IgD-negative memory B cell (primary cell): ENCODE data around the gene TNRC6B. TPM values are rescaled to one million over a fixed set of nuclear protein-coding genes. Genes with fewer than 3 reads are reported as not detected.

Experiments used
- H3K27ac Mint-ChIP-seq, 3 donors: one replicate each; pipeline ENCODE4 v1.8.0; 2020 to 2022; ENCODE audit warnings: mild to moderate bottlenecking in 3 of 3, mixed read lengths in 3 of 3, moderate library complexity in 1 of 3
- H3K27me3 Mint-ChIP-seq: one replicate; pipeline ENCODE4 v1.8.0; 2021; ENCODE audit warnings: mixed read lengths
- H3K36me3 Mint-ChIP-seq: one replicate; pipeline ENCODE4 v1.8.0; 2020; ENCODE audit warnings: mild to moderate bottlenecking, mixed read lengths
- H3K4me1 Mint-ChIP-seq, 3 donors: one replicate each; pipeline ENCODE4 v1.8.0; 2020 to 2022; ENCODE audit warnings: mixed read lengths in 3 of 3, mild to moderate bottlenecking in 1 of 3
- H3K4me3 Mint-ChIP-seq, 4 donors: one replicate each; pipeline ENCODE4 v1.8.0; 2020 to 2022; ENCODE audit warnings: mild to moderate bottlenecking in 4 of 4, mixed read lengths in 4 of 4, moderate library complexity in 3 of 4
- H3K9me3 Mint-ChIP-seq, 3 donors: one replicate each; pipeline ENCODE4 v1.8.0; 2020 to 2021; ENCODE audit warnings: mixed read lengths in 3 of 3, mild to moderate bottlenecking in 1 of 3
- polyA plus RNA-seq: library from polyadenylated mRNA; unstranded; fragments of 300-500 nt; fragmentation: Illumina TruSeq; gene quantifications from one replicate; pipeline ENCODE4 v1.2.3, GENCODE V29; 2021

Gene TNRC6B
- polyA plus RNA-seq, 1 donor from 2014 or later, result 143 TPM

- no peaks in the 10 kb centered on the region for H3K9me3 Mint-ChIP-seq
These were observed 59.5 kb downstream of the TNRC6B start for GRCh38 chr22:40237241-40237640.

GRCh38 chr22:40237788-40238424 is 60.2 kb downstream of the TNRC6B start:
- Mint-ChIP-seq H3K36me3 (peaks cover 2% of the 10 kb centered on the region), H3K9me3 (no peaks in the 10 kb centered on the region), H3K27ac (peak overlapping the region; percentile 33 to 91 (median 39)), H3K4me1 (peaks cover 54 to 70% (median 66%) of the 10 kb centered on the region in 3 donors), H3K4me3 (peak overlapping the region in 3 of 4 donors; percentile 21 to 61 (median 56)), H3K27me3 (no peaks in the 10 kb centered on the region)

More at GRCh38 chr22:40237241-40237640, 59.5 kb downstream of the TNRC6B start:
- Mint-ChIP-seq H3K36me3 (peaks cover 2% of the 10 kb centered on the region), H3K27ac (peak overlapping the region; percentile 10 to 57 (median 46)), H3K27me3 (no peaks in the 10 kb centered on the region), H3K4me3 (peak overlapping the region in 2 of 4 donors; percentile 56 to 66), H3K4me1 (peaks cover 54 to 70% (median 66%) of the 10 kb centered on the region in 3 donors)

GRCh38 chr22:40238425-40239344 is 61.0 kb downstream of the TNRC6B start:
- Mint-ChIP-seq H3K4me1 (peaks cover 59 to 70% (median 67%) of the 10 kb centered on the region in 3 donors), H3K4me3 (peak overlapping the region in 2 of 4 donors; percentile 56 to 61), H3K27ac (peak overlapping the region; percentile 33 to 92 (median 39))

GRCh38 chr22:40239345-40239683 is 61.6 kb downstream of the TNRC6B start:
- no peaks in the 10 kb centered on the region for H3K9me3 Mint-ChIP-seq
- H3K4me3 Mint-ChIP-seq, result peak overlapping the region in 2 of 4 donors; percentile 13 to 20
- H3K27ac Mint-ChIP-seq, result peak overlapping the region in 2 of 3 donors; percentile 51 to 92
- H3K36me3 Mint-ChIP-seq, result peaks cover 2% of the 10 kb centered on the region
- H3K27me3 Mint-ChIP-seq, result no peaks in the 10 kb centered on the region
- peaks cover 64 to 76% (median 71%) of the 10 kb centered on the region in 3 donors for H3K4me1 Mint-ChIP-seq

More at GRCh38 chr22:40238425-40239344, 61.0 kb downstream of the TNRC6B start:
- Mint-ChIP-seq H3K9me3 (no peaks in the 10 kb centered on the region), H3K36me3 (peaks cover 2% of the 10 kb centered on the region), H3K27me3 (no peaks in the 10 kb centered on the region)

- no peaks in the 10 kb centered on the region for H3K9me3 Mint-ChIP-seq
- no peaks in the 10 kb centered on the region for H3K27me3 Mint-ChIP-seq
- no peak overlapping the region for H3K4me3 Mint-ChIP-seq
- H3K27ac Mint-ChIP-seq, result peak overlapping the region; percentile 73 to 87 (median 81)
- H3K36me3 Mint-ChIP-seq, result peaks cover 2% of the 10 kb centered on the region
- H3K4me1 Mint-ChIP-seq, result peaks cover 67 to 73% (median 71%) of the 10 kb centered on the region in 3 donors
These were observed 62.4 kb downstream of the TNRC6B start for GRCh38 chr22:40240160-40240559.

- peak overlapping the region; percentile 73 to 87 (median 81) for H3K27ac Mint-ChIP-seq
- peaks cover 63 to 68% (median 68%) of the 10 kb centered on the region in 3 donors for H3K4me1 Mint-ChIP-seq
- peaks cover 4% of the 10 kb centered on the region for H3K36me3 Mint-ChIP-seq
- no peak overlapping the region for H3K4me3 Mint-ChIP-seq
- no peaks in the 10 kb centered on the region for H3K9me3 Mint-ChIP-seq
- H3K27me3 Mint-ChIP-seq, result no peaks in the 10 kb centered on the region
These were observed 63.0 kb downstream of the TNRC6B start for GRCh38 chr22:40240686-40241085.

- peak overlapping the region; percentile 81 to 91 (median 87) for H3K27ac Mint-ChIP-seq
- no peaks in the 10 kb centered on the region for H3K9me3 Mint-ChIP-seq
- H3K36me3 Mint-ChIP-seq, result peaks cover 6% of the 10 kb centered on the region
- no peaks in the 10 kb centered on the region for H3K27me3 Mint-ChIP-seq
- H3K4me3 Mint-ChIP-seq, result peak overlapping the region in 2 of 4 donors; percentile 38 to 55
- peaks cover 59 to 67% (median 62%) of the 10 kb centered on the region in 3 donors for H3K4me1 Mint-ChIP-seq
These were observed 63.6 kb downstream of the TNRC6B start for GRCh38 chr22:40241200-40241763.

GRCh38 chr22:40243891-40244290 is 66.2 kb downstream of the TNRC6B start:
- H3K27me3 Mint-ChIP-seq, result no peaks in the 10 kb centered on the region
- H3K9me3 Mint-ChIP-seq, result no peaks in the 10 kb centered on the region
- H3K4me1 Mint-ChIP-seq, result peaks cover 37 to 50% (median 38%) of the 10 kb centered on the region in 3 donors
- peak overlapping the region in 1 of 3 donors; percentile 68 for H3K27ac Mint-ChIP-seq
- peak overlapping the region in 2 of 4 donors; percentile 27 to 63 for H3K4me3 Mint-ChIP-seq
- peaks cover 6% of the 10 kb centered on the region for H3K36me3 Mint-ChIP-seq

GRCh38 chr22:40244586-40244985 is 66.9 kb downstream of the TNRC6B start:
- H3K4me1 Mint-ChIP-seq, result peaks cover 30 to 44% (median 32%) of the 10 kb centered on the region in 3 donors
- peak overlapping the region in 2 of 3 donors; percentile 35 to 48 for H3K27ac Mint-ChIP-seq
- no peak overlapping the region for H3K4me3 Mint-ChIP-seq
- peaks cover 4% of the 10 kb centered on the region for H3K36me3 Mint-ChIP-seq
- H3K27me3 Mint-ChIP-seq, result no peaks in the 10 kb centered on the region
- H3K9me3 Mint-ChIP-seq, result no peaks in the 10 kb centered on the region

GRCh38 chr22:40247976-40248375 is 70.3 kb downstream of the TNRC6B start:
- peaks cover 7% of the 10 kb centered on the region for H3K36me3 Mint-ChIP-seq
- no peaks in the 10 kb centered on the region for H3K9me3 Mint-ChIP-seq
- H3K27me3 Mint-ChIP-seq, result no peaks in the 10 kb centered on the region
- H3K4me1 Mint-ChIP-seq, result peaks cover 17 to 27% (median 22%) of the 10 kb centered on the region in 3 donors
- peak overlapping the region in 2 of 3 donors; percentile 63 to 73 for H3K27ac Mint-ChIP-seq
- H3K4me3 Mint-ChIP-seq, result peak overlapping the region in 1 of 4 donors; percentile 65

GRCh38 chr22:40249286-40249685 is 71.6 kb downstream of the TNRC6B start:
- no peak overlapping the region for H3K27ac Mint-ChIP-seq
- no peaks in the 10 kb centered on the region for H3K9me3 Mint-ChIP-seq
- H3K4me3 Mint-ChIP-seq, result no peak overlapping the region
- H3K4me1 Mint-ChIP-seq, result peaks cover 10 to 27% (median 22%) of the 10 kb centered on the region in 3 donors
- H3K36me3 Mint-ChIP-seq, result peaks cover 7% of the 10 kb centered on the region
- no peaks in the 10 kb centered on the region for H3K27me3 Mint-ChIP-seq

GRCh38 chr22:40250608-40251007 is 72.9 kb downstream of the TNRC6B start:
- Mint-ChIP-seq H3K27me3 (no peaks in the 10 kb centered on the region), H3K4me1 (peaks cover 7 to 22% (median 17%) of the 10 kb centered on the region in 3 donors), H3K9me3 (no peaks in the 10 kb centered on the region), H3K4me3 (no peak overlapping the region), H3K27ac (peak overlapping the region in 1 of 3 donors; percentile 81), H3K36me3 (peaks cover 5% of the 10 kb centered on the region)

GRCh38 chr22:40251106-40251505 is 73.4 kb downstream of the TNRC6B start:
- no peak overlapping the region for H3K4me3 Mint-ChIP-seq
- peaks cover 7 to 21% (median 17%) of the 10 kb centered on the region in 3 donors for H3K4me1 Mint-ChIP-seq
- peaks cover 3% of the 10 kb centered on the region for H3K36me3 Mint-ChIP-seq
- peak overlapping the region in 1 of 3 donors; percentile 25 for H3K27ac Mint-ChIP-seq
- no peaks in the 10 kb centered on the region for H3K27me3 Mint-ChIP-seq
- no peaks in the 10 kb centered on the region for H3K9me3 Mint-ChIP-seq

GRCh38 chr22:40252146-40252545 is 74.4 kb downstream of the TNRC6B start:
- no peak overlapping the region for H3K4me3 Mint-ChIP-seq
- no peaks in the 10 kb centered on the region for H3K9me3 Mint-ChIP-seq
- peaks cover 3% of the 10 kb centered on the region for H3K36me3 Mint-ChIP-seq
- H3K4me1 Mint-ChIP-seq, result peaks cover 7 to 23% (median 17%) of the 10 kb centered on the region in 3 donors
- H3K27me3 Mint-ChIP-seq, result no peaks in the 10 kb centered on the region
- H3K27ac Mint-ChIP-seq, result no peak overlapping the region
